A549 (cell line): ENCODE measurements around the gene DNM3.

Experiments
- BHLHE40 ChIP-seq: IDR thresholded peaks from 2 replicates; pipeline ENCODE4 v1.6.1; 2012; ENCODE audit warnings: low read depth, low read length, inconsistent platforms
- CEBPB ChIP-seq, 2 experiments: fragments of >200 bp in 1 of 2; sonication (Bioruptor Twin) in 1 of 2; formaldehyde crosslinking in 1 of 2; IDR thresholded peaks; 2 replicates each; pipeline ENCODE4 v1.6.1; 2012 to 2016
- HOXB5 ChIP-seq: fragments of 250-450 bp; sonication (Bioruptor Pico); IDR thresholded peaks from 2 replicates; pipeline ENCODE4 v1.5.0; 2020; ENCODE audit warnings: mild to moderate bottlenecking, moderate library complexity
- JUN ChIP-seq, 2 experiments: fragments of >200 bp; sonication (Bioruptor Twin); formaldehyde crosslinking; IDR thresholded peaks; 2 replicates in 1 of 2; 3 replicates in 1 of 2; pipeline ENCODE4 v1.6.1; 2016 to 2017
- RNF2 ChIP-seq: fragments of 200-600 bp; sonication (generic); IDR thresholded peaks from 2 replicates; pipeline ENCODE4 v1.6.1; 2016; ENCODE audit warnings: low read depth, mild to moderate bottlenecking, antibody characterized with exemption, moderate library complexity, borderline replicate concordance
- SREBF2 ChIP-seq: fragments of 450-650 bp; IDR thresholded peaks from 2 replicates; pipeline ENCODE4 v1.6.1; 2014; ENCODE audit warnings: mild to moderate bottlenecking, moderate library complexity
- ZSCAN20 ChIP-seq: fragments of 250-450 bp; sonication (Bioruptor Pico); IDR thresholded peaks from 2 replicates; pipeline ENCODE4 v1.8.0; 2022; ENCODE audit warnings: mild to moderate bottlenecking, moderate library complexity
- TF ChIP-seq, protein P1 (sequence below): fragments of >200 bp; sonication (Bioruptor Twin); formaldehyde crosslinking; IDR thresholded peaks from 3 replicates; pipeline ENCODE4 v1.5.1; 2016
- TF ChIP-seq, protein P2 (sequence below): fragments of 200-600 bp; sonication (generic); IDR thresholded peaks from 2 replicates; pipeline ENCODE4 v1.6.1; 2016; ENCODE audit warnings: antibody characterized with exemption, mild to moderate bottlenecking, moderate library complexity
- TF ChIP-seq, protein P3 (sequence below): fragments of >200 bp; sonication (Bioruptor Twin); formaldehyde crosslinking; IDR thresholded peaks from 3 replicates; pipeline ENCODE4 v1.6.1; 2016

DNA sequence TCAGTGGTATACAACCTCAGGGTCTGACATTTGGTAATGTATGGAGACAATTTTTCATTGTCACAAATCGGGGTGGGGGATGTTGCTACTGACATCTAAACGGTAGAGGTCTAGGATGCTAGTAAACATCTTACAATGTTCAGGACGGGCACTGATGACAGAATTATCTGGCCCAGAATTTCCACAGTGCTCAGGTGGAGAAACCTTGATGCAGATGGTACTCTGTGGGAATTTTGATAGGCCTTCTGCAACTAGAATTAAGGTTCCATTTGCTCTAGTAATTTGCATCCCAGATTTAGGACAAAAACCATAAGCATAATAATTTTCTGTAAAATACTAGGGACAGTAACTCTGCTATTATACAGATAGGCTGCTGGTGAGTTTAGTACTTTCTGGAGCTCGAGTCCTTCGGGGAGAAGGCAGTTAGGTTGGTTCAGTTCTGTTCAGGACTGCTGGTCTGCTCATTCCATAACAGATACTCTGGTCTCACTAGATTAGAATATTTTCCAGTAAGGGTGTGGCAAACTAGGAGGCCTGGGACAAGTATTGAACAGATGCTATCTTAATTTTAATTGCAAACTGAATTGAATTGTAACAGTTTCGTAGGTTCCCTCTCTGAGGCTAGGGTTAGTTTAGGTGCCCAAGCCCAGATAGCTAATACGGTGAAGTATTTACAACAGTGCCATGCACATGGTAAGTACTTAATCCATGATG is 48.5 kb upstream of the DNM3 start:
- TF ChIP-seq, protein P1, sequence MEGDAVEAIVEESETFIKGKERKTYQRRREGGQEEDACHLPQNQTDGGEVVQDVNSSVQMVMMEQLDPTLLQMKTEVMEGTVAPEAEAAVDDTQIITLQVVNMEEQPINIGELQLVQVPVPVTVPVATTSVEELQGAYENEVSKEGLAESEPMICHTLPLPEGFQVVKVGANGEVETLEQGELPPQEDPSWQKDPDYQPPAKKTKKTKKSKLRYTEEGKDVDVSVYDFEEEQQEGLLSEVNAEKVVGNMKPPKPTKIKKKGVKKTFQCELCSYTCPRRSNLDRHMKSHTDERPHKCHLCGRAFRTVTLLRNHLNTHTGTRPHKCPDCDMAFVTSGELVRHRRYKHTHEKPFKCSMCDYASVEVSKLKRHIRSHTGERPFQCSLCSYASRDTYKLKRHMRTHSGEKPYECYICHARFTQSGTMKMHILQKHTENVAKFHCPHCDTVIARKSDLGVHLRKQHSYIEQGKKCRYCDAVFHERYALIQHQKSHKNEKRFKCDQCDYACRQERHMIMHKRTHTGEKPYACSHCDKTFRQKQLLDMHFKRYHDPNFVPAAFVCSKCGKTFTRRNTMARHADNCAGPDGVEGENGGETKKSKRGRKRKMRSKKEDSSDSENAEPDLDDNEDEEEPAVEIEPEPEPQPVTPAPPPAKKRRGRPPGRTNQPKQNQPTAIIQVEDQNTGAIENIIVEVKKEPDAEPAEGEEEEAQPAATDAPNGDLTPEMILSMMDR = no peak
- TF ChIP-seq HOXB5 = no peak
- no peak for TF ChIP-seq ZSCAN20 (CRISPR knock-in tag)
- TF ChIP-seq, protein P2, sequence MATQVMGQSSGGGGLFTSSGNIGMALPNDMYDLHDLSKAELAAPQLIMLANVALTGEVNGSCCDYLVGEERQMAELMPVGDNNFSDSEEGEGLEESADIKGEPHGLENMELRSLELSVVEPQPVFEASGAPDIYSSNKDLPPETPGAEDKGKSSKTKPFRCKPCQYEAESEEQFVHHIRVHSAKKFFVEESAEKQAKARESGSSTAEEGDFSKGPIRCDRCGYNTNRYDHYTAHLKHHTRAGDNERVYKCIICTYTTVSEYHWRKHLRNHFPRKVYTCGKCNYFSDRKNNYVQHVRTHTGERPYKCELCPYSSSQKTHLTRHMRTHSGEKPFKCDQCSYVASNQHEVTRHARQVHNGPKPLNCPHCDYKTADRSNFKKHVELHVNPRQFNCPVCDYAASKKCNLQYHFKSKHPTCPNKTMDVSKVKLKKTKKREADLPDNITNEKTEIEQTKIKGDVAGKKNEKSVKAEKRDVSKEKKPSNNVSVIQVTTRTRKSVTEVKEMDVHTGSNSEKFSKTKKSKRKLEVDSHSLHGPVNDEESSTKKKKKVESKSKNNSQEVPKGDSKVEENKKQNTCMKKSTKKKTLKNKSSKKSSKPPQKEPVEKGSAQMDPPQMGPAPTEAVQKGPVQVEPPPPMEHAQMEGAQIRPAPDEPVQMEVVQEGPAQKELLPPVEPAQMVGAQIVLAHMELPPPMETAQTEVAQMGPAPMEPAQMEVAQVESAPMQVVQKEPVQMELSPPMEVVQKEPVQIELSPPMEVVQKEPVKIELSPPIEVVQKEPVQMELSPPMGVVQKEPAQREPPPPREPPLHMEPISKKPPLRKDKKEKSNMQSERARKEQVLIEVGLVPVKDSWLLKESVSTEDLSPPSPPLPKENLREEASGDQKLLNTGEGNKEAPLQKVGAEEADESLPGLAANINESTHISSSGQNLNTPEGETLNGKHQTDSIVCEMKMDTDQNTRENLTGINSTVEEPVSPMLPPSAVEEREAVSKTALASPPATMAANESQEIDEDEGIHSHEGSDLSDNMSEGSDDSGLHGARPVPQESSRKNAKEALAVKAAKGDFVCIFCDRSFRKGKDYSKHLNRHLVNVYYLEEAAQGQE = no peak
- no peak for TF ChIP-seq RNF2
- no peak for TF ChIP-seq BHLHE40
- TF ChIP-seq CEBPB (IDR thresholded peaks at IDR 0.05) = no peak
- no peak for TF ChIP-seq SREBF2
- no peak for TF ChIP-seq JUN (IDR thresholded peaks at IDR 0.05)
- TF ChIP-seq, protein P3, sequence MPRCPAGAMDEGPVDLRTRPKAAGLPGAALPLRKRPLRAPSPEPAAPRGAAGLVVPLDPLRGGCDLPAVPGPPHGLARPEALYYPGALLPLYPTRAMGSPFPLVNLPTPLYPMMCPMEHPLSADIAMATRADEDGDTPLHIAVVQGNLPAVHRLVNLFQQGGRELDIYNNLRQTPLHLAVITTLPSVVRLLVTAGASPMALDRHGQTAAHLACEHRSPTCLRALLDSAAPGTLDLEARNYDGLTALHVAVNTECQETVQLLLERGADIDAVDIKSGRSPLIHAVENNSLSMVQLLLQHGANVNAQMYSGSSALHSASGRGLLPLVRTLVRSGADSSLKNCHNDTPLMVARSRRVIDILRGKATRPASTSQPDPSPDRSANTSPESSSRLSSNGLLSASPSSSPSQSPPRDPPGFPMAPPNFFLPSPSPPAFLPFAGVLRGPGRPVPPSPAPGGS = no peak
